ENCODE results near the gene PPM1H.

PPM1H gene

DNA sequence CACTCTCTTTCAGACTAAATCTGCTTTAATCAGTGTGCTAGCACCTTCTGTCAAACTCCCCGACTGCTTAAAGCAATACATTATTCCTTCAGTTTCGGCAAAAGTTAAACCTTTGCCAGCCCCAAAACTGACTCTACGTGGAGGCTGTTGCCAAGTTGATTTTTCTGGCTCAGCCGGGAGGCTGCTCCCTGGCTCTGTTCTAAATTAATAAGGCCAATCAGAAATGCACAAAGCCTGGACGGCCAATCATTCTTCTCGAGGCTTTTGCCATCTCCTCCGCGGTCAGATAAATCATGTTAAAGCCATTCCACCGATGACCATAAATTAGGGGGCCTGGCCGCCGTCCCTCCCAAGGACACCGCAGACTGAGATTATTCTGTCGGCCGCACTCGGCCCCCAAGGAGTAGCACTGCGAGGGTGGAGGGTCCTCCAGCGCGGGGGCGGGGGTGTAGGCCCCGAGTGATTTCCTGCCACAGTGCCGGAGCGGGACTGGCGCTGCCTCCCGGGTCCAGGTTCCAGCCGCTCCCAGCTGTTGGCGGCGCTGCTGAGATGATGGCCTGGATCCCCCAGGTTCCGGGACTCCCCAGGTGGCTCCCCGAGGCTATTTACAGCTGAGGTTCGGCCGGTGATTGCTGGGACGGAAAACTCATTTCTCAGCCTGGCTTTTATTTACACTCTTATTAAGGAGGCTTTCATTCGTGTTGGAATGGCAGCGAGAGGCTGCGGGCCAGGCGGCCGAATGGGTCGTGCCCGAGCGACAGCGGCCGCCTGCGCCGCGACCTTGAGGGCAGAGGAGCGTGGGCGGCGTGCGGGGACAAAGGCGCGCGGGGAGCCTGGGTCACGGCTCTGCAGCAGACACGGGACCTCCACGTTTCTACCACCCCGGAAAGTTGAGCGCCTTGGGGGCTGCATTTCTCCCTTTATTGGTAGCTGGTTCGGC is 303.2 kb downstream of the PPM1H start:
- peak; percentile 26 for DNase-seq

DNA sequence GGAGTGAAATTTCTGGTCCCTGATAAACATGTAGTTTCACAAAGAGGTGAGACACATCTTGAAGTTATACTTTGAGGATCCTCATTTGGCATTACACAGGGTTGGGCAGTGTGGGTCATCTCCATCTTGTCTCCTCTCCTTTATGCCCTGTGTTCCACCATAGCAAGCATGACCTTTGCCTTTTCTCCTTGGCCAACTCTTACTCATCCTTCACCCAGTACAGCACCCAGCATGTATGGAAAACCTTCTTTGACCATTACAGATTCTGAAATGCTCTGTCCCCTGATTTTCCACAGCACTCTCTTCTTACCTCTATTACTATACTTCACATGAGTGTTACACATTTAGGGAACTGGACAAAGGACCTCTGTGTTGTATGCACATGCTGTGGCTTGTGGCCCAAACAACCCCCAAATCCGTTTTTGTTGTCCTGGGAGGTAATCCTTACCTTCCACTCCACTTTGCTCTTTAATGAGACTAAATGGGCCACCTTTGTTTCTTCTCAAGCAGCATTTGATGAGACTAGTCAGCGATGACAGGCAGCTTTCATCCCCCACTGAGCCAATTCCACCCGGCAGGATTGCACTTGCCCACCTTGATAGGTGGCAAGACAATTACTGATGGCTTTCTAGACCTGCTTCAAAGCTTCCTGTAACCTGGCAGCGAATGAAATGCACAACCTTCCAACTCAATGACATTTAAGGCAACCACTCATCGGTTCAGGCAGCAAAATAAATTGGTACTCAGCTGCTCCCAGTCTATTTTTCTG is 304.8 kb downstream of the PPM1H start:
- DNase-seq, result no peak

DNA sequence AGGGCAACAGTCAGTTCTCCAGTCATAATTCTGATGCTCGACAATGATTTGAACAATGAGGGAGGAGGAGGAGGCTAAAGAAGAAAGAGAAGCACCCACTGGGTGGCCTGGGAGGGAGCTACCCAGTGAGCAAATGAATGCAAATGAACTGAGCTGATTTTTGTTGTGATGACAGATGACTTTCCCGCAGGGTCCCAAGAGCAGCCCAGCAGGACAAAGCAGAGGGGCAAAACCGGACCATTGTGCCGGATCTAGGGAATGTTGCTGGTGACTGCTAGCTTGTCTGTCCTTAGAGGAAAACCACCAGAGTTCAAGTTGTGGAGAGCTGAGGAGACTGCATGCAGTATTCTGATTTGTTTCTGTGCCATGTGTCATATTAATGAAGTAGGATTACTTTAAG is 305.5 kb downstream of the PPM1H start:
- DNase-seq, result no peak

DNA sequence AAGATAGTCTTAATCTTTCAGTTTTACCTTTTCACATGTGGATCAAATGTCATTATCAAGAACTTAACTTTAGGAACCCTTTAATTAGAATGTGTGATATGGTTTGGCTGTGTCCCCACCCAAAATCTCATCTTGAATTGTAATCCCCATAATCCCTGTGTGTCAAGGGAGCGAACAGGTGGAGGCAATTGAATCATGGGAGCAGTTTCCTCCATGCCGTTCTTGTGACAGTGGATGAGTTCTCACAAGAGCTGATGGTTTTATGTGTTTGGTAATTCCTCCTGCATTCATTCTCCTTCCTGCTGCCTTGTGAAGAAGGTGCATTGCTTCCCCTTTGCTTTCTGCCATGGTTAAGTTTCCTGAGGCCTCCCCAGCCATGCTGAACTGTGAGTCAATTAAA is 307.8 kb downstream of the PPM1H start:
- DNase-seq, result no peak

DNA sequence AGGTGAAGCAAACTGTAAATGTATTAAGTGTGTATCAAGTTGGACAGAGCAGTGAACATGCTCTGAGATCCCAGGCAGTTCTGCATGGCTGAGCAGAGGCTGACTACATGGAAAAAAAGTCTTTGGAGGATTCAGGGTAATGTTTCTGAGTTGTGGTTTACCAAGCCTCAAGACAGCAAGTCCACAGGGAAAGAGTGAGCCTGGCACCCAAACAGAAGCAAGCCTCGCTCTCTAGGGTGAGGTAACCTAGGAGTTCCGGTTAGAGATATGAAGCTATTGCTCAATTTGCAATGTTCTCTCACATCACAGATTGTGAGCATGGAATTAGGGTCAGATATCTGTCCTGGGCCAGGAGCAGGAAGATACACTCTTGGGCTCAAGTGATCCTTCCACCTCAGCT is 309.7 kb downstream of the PPM1H start:
- DNase-seq, result no peak

DNA sequence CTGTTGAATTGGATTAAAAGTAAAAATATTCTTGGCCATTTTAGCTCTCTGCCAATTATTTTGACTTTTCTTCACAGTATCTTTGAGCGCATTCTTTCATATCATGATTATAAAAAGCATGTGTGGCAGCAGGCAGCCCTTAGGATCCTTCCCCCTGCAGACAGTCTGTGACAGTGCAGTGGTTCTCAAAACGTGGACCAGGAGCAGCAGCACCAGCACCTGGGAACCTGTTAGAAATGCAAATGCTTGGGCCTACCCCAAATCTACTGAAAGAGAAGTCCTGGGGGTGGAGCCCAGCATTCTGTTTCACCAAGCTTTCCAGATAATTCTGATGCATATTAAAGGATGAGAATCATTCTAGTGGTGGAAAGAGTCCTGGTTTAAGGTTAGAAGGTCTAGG is 312.8 kb downstream of the PPM1H start:
- no peak for DNase-seq

DNA sequence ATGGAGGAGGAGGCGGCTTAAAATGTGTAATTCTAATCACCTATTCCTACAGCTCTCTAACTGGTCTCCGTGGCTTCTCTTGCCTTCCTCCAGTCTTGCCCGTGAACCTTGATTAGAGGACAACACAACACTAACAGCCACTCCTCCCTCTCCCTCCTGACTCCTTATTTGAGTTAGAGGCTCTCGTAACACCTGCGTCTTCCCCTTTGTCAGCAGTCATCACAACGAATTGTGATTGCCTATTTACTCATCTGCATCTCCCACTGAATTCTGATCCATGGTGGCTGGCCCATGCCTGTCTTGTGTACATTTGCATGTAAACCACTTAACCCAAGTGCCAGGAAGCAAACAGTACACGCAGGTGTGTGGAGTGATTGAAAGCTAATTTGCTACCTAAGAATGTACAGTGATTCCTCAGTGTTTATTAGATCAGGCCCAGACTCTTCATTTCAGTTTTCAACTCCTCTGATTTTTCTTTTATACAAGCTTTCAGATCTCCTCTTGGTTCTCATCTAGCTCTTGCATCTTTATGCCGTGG is 313.8 kb downstream of the PPM1H start:
- DNase-seq, result no peak

DNA sequence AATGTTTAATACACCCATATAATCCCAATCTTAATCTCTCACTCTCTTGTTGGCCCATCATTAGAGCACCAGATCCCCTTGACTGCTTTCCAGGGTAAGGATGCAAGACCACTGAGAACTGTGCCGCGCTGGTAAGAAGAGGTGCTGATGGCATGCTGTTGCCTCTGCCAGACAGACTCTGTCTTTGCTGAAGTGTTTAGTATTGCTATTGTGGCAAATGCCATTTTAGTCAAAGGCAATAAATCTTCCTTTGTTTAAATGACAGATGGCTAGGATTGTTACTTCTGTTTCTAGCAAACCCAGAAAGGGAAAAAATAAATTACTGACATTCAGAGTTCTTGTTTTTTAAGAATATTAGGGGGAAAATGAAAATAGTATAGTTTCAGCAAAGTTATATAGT is 316.0 kb downstream of the PPM1H start:
- DNase-seq, result no peak

DNA sequence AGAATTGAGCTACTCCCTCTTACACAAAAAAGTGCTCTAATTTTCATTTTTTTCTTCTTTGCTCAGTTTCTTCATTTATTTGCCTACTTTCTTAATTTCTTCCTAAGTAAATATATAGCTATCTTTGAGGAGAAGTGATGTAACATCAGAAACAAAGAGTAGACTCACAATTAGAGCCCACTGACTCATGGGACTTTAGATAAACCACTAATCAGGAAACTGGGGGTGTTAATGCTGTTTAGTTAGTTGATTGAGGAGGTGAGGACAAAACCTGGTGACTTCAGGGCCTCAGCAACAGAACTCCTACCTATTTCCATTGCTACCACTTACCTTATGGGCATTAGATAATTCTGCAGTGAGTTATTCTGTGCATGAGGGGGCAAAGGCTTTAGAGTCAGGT is 316.6 kb downstream of the PPM1H start:
- no peak for DNase-seq

DNA sequence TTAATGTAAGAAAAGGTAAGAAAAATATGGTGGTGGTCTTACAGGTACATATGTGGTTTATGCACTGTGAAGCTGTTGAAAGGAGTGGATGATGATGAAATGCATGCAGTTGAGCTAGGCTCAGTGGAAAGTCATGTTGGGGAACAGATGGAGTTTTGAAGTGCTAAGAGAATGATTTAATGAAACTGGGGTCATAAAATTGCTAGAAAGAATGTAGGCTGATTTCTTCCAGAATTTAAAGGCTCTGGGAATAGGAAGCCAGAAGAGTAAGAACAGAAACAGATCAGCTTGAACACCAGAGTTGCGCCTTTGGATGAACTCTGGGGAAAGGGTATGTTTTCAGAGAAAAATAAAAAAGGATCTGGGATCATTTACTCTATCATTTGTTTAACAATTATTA is 321.9 kb downstream of the PPM1H start:
- DNase-seq, result no peak

DNA sequence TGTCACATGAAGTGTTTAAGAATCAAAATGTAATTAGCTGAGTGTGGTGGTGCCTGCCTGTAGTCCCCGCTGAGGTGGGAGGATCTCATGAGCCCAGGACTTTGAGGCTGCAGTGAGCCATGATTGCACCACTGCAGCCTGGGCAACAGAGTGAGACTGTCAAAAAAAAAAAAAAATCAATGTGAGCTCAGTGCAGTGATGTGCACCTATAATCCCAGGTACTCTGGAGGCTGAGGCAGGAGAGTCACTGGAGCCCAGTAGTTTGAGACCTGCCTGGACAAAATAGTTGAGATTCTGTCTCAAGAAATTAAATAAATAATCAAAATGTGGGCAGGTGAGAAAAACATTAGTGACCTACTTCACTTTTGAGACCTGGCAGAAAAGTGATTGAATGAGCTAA is 328.3 kb downstream of the PPM1H start:
- DNase-seq, result no peak

DNA sequence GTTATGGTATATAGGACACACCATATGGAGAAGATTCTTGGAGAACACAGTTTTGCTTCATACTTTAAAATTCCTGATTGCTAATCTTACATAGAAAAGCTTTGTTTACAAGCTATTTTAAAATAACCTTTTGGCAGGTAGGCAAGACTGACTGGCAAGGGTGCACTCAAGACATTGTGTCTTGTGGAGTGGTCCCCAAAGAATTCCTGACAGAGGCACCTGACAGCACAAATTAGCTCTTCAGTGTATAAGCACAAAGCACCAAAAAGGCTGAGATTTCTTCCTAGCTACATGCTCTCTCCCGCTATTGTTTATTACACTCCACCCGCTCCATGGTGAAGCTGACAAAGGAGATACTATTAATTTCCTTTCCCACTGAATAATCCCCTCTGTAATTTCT is 329.0 kb downstream of the PPM1H start:
- no peak for DNase-seq

DNA sequence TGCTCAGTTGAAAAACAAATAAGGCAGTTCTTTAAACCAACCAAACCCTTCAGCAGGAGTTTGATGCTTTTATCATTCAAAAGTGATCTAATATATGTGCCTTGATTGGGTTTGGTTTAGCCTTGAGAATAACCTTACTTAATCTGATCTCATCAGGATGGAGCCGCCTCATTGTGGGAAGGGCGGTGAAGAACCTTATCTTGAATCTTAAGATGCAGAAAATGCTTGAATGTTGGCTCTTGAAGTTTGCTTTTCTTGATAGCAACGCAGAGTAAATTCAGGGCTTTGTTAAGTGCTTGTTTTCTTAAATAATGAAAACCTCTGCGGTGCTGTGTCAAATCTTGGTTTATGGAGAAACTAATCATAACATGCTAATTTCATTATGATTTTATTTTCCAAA is 330.1 kb downstream of the PPM1H start:
- peak; percentile 26 for DNase-seq

DNA sequence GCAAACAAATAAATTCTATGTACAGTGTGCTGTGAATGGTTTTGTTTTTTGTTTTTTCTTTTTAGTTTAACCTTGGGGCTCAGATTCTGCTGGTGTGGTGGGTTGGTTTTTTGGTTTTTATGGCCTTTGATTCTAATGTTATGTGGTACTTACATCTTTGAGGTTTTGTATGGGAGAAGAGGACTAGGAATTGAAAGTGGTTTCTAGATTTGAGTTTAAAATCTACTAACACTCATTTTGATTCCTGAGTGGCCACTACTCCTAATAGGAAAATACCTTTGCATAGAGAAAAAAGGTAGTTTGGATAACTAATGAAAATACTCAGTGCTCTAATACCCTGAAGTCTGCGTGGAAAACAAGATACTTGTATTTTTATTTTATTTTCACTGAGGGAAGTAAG is 330.6 kb downstream of the PPM1H start:
- peak; percentile 32 for DNase-seq

DNA sequence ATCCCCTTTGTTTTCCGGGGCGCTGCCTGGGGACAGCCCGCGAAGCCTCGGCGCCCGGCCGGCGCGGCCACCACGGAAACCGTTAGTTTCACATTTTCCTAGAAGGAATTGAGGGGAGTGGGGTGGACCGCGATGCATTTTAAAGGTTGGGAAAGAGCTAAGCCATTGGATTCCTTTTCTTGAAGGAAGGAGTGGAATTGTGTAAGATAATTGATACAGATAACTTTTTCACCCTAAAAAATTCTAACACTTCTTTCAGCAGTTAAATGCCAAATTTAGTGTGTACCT is 331.2 kb downstream of the PPM1H start:
- DNase-seq, result no peak

DNA sequence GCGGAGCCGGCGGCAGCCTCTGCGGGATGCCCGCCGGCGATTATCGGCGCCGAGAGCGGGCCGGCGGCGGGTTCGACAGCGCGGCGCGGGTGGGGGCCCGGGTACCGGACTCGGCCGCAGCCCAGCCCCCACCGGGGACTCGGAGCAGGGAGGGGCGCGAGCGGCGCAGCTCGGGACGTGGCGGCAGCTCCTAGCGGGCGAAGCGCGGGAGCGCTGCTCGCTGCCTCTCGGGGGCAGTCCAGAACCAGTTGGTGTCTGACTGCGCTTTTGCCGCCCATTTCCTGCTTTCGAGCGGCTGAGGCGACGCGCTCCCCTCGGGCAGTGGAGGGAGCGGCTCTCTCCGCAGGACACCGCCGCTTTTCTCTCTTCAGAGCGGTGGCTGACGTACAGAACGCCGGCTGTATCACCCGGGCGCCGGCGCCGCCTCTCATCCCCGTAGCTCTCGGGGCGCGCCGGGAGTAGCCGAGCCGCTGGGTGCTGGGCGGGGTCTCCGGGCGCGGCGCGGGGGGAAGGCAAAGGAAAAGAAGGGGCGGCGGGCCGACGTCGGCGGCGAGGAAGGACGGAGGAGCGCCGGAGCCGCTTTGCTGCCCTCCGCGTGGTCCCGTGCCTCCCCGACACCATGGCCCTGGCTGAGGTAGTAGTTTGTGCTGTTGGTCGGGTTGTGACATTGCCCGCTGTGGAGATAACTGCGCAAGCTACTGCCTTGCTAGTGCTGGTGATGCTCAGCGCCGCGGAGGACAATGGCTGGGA is 331.7 kb downstream of the PPM1H start:
- DNase-seq, result peak; percentile 89

DNA sequence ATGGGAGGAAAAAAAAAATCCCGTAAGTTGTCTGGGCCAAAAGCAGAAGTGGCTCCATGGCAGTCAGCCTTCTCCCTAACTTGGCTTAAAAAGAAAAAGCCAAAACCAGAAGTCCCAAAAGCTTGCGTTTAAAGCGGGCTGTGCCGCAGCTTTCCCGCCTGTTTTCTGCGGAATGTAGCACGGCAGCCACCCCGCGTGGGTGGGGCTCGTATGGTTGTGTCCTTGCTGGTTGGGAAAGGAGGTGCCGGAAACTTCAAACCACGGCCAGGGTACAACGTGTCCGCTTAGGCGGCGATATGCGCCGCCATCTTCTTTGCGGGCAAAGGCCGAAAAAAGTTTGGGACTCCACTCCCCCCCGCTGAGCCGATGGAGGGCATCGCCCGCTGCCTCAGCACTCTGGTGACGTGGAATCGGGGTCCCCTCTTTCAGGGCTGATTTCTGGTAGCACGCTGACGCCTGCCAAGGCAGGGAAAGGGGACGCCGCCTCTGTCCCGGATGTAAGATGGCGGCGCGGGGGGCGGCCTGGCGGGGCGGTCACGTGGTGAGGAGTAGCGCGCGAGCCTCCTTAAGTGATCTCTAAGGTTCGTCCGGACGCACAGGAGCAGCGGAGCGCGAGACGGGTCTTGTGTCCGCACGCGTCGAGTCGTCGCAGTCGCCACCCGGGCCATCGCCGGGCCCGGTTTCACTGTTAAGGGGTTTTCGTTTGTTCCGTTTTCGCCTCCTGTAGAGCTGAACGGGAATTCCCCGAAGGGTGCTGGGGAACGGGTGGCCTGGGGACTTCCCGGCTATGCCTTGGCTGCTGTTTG is 332.5 kb downstream of the PPM1H start:
- DNase-seq, result peak; percentile 92

DNA sequence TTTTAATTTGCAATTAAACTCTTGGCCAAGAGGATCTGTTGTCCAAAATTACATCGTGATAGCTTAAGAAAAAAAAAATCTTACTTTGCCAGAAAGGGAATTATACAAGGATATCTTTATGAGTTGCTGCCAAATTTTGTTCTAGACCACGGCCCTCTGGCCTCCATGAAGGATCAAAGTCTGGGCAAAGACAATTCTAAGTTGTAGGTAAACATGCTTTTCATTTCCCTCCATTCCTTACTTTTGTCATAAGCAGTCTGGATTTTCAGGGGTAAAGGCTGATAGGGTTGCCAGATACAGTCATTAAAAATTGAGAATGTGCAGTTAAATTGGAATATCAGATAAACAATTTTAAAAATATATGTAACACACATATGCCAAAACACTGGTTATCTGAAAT is 333.2 kb downstream of the PPM1H start:
- no peak for DNase-seq

DNA sequence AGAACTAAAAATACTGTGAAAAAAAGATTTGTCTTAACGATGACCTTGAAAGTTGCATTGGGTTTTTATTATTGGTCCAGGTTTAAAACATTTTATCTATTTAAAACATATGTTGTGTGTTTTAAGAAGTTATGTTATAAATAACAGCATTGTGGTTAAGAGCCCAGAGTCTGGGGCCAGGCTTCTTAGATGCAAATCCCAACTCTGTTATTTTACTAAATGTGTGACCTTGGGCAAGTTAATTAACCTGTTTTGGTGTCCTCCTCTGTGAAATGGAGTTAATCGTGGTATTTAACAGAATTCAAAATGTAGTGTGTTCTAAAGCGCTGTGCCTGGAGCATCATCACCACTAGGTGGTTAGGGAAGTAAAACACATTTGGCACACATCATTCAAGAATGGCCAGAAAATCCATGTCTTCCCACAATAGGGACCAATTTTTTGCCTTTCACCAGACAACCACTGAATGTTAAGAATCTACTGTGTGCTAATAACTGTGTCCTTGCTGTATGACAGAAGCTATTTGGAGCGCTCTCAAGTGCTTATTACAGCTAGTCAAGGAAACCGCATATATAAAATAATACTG is 335.0 kb downstream of the PPM1H start:
- DNase-seq, result no peak

DNA sequence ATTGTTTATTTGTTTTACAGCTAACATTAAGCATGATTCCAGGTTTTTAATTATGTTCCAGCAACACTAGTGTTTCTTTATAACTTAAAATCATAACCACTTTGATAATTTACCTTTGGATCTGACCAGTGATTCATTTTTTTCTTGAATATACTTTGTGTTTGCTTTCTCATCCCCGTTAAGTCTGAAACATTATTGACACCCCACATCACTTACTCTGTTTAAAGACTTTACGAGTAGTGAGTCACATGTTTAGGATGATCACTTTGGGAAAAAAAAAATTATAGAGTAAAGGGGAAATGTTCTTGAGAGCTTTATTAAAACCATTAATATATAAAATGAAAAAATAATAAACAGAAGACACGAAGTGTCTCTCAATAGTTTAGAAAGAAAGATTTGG is 336.1 kb downstream of the PPM1H start:
- no peak for DNase-seq

DNA sequence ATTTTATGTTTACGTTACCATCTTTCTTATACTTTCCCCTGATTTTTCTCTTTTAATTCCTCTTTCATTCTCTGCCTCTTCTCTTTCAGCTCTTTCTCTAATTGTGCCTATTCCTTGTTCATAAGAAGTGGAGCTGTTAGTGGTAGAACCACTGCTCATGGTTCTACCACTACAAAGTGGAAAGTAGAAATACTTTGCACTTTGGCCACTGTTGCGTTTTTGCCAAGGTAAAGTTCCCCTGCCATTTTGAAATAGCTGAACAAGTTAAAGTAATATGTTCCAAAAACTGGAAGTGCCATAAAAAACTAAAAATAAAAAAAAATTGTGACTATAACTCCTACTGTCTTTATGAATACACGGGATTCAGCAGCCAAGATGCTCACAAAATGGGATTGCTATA is 337.7 kb downstream of the PPM1H start:
- DNase-seq, result no peak
